ENCODE data around the gene PDE8A.

GRCh38 chr15:85071061-85071460 is 89.4 kb downstream of the PDE8A start:
- TF ChIP-seq SP1 (IDR thresholded peaks at IDR 0.05) (no peak), FOXA1 (IDR thresholded peaks at IDR 0.05) (no peak), REST (IDR thresholded peaks at IDR 0.05) (no peak), YY1 (IDR thresholded peaks at IDR 0.05) (no peak), MAX (IDR thresholded peaks at IDR 0.05) (no peak), EGR1 (IDR thresholded peaks at IDR 0.05; ENCODE audit: low read depth in 2 of 2) (no peak), RAD21 (IDR thresholded peaks at IDR 0.05) (no peak), TAF1 (conservative IDR thresholded peaks at IDR 0.05) (no peak), JUND (IDR thresholded peaks at IDR 0.05) (no peak), GABPA (IDR thresholded peaks at IDR 0.05 in 1 of 2, conservative IDR thresholded peaks at IDR 0.05 in 1 of 2) (no peak)
- TF ChIP-seq, protein P1, sequence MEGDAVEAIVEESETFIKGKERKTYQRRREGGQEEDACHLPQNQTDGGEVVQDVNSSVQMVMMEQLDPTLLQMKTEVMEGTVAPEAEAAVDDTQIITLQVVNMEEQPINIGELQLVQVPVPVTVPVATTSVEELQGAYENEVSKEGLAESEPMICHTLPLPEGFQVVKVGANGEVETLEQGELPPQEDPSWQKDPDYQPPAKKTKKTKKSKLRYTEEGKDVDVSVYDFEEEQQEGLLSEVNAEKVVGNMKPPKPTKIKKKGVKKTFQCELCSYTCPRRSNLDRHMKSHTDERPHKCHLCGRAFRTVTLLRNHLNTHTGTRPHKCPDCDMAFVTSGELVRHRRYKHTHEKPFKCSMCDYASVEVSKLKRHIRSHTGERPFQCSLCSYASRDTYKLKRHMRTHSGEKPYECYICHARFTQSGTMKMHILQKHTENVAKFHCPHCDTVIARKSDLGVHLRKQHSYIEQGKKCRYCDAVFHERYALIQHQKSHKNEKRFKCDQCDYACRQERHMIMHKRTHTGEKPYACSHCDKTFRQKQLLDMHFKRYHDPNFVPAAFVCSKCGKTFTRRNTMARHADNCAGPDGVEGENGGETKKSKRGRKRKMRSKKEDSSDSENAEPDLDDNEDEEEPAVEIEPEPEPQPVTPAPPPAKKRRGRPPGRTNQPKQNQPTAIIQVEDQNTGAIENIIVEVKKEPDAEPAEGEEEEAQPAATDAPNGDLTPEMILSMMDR (IDR thresholded peaks at IDR 0.05; ENCODE audit: low read depth, low read length, missing input control): no peak
- TF ChIP-seq, protein P2, sequence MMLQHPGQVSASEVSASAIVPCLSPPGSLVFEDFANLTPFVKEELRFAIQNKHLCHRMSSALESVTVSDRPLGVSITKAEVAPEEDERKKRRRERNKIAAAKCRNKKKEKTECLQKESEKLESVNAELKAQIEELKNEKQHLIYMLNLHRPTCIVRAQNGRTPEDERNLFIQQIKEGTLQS (IDR thresholded peaks at IDR 0.05): no peak
- TF ChIP-seq, protein P3, sequence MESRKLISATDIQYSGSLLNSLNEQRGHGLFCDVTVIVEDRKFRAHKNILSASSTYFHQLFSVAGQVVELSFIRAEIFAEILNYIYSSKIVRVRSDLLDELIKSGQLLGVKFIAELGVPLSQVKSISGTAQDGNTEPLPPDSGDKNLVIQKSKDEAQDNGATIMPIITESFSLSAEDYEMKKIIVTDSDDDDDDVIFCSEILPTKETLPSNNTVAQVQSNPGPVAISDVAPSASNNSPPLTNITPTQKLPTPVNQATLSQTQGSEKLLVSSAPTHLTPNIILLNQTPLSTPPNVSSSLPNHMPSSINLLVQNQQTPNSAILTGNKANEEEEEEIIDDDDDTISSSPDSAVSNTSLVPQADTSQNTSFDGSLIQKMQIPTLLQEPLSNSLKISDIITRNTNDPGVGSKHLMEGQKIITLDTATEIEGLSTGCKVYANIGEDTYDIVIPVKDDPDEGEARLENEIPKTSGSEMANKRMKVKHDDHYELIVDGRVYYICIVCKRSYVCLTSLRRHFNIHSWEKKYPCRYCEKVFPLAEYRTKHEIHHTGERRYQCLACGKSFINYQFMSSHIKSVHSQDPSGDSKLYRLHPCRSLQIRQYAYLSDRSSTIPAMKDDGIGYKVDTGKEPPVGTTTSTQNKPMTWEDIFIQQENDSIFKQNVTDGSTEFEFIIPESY (IDR thresholded peaks at IDR 0.05): no peak
